Loucy (cell line): ENCODE measurements around the gene UNKL.

Source experiments
- H2AFZ ChIP-seq: fragments of 200-600 bp; sonication (generic); 2 replicates; pipeline ENCODE4 v1.6.0; 2016; ENCODE audit warnings: antibody characterized with exemption, mild to moderate bottlenecking, low read length, moderate library complexity
- H3F3A ChIP-seq: fragments of 200-600 bp; 2 replicates; pipeline ENCODE4 v1.6.0; 2016; ENCODE audit warnings: antibody characterized with exemption, low read depth, mild to moderate bottlenecking
- H3K27me3 ChIP-seq: fragments of 200-600 bp; sonication (generic); 2 replicates; pipeline ENCODE4 v1.6.1; 2014; ENCODE audit warnings: low read length, mild to moderate bottlenecking; ENCODE audit not compliant: insufficient read depth, poor library complexity, severe bottlenecking
- H3K36me3 ChIP-seq: fragments of 200-600 bp; sonication (generic); 2 replicates; pipeline ENCODE4 v1.6.1; 2016; ENCODE audit warnings: low read length; ENCODE audit not compliant: insufficient read depth
- H3K4me1 ChIP-seq: fragments of 200-600 bp; sonication (generic); 2 replicates; pipeline ENCODE4 v1.5.1; 2014; ENCODE audit warnings: low read length, mild to moderate bottlenecking; ENCODE audit not compliant: insufficient read depth, poor library complexity, severe bottlenecking
- H3K4me2 ChIP-seq: fragments of 200-600 bp; sonication (generic); 2 replicates; pipeline ENCODE4 v1.6.0; 2014; ENCODE audit warnings: antibody characterized with exemption, low read length, low read depth, mild to moderate bottlenecking; ENCODE audit not compliant: poor library complexity, severe bottlenecking
- H3K4me3 ChIP-seq: fragments of 200-600 bp; sonication (generic); 2 replicates; pipeline ENCODE4 v1.5.1; 2014; ENCODE audit warnings: low read length, mild to moderate bottlenecking, mixed read lengths; ENCODE audit not compliant: poor library complexity, severe bottlenecking
- H3K79me2 ChIP-seq: fragments of 200-600 bp; sonication (generic); 2 replicates; pipeline ENCODE4 v1.6.1; 2014; ENCODE audit warnings: low read length; ENCODE audit not compliant: insufficient read depth
- H3K9ac ChIP-seq: fragments of 200-600 bp; sonication (generic); 2 replicates; pipeline ENCODE4 v1.6.0; 2014; ENCODE audit warnings: mild to moderate bottlenecking, low read depth, low read length, moderate library complexity; ENCODE audit not compliant: poor library complexity, severe bottlenecking
- H3K9me2 ChIP-seq: fragments of 200-600 bp; sonication (generic); replicated peaks from 2 replicates; pipeline ENCODE4 v1.6.1; 2016; ENCODE audit warnings: low read depth, low read length, mixed read lengths
- H3K9me3 ChIP-seq: fragments of 200-600 bp; sonication (generic); 2 replicates; pipeline ENCODE4 v1.6.1; 2014; ENCODE audit warnings: mild to moderate bottlenecking, antibody characterized with exemption, low read length, low read depth; ENCODE audit not compliant: insufficient read depth
- H4K20me1 ChIP-seq: fragments of 200-600 bp; sonication (generic); 2 replicates; pipeline ENCODE4 v1.6.0; 2014; ENCODE audit warnings: antibody characterized with exemption, low read length, mild to moderate bottlenecking; ENCODE audit not compliant: insufficient read depth, poor library complexity, severe bottlenecking
- CTCF ChIP-seq: fragments of 200-600 bp; sonication (generic); conservative IDR thresholded peaks from 2 replicates; pipeline ENCODE4 v1.5.1; 2014; ENCODE audit warnings: mild to moderate bottlenecking, antibody characterized with exemption, low read length
- EZH2phosphoT487 ChIP-seq: fragments of 200-600 bp; IDR thresholded peaks from 2 replicates; pipeline ENCODE4 v1.6.1; 2018; ENCODE audit warnings: antibody characterized with exemption, mild to moderate bottlenecking, moderate library complexity, borderline replicate concordance

Gene UNKL

GRCh38 chr16:1325673-1326371, 88.7 kb downstream of the UNKL start:
- Histone ChIP-seq H3K4me1 (no peaks in the 10 kb centered on the region), H3K9me3 (no peaks in the 10 kb centered on the region), H3K4me3 (no peak overlapping the region), H3K9me2 (no peaks in the 10 kb centered on the region), H3K9ac (no peak overlapping the region), H3K36me3 (no peaks in the 10 kb centered on the region; the same call in 1 of the 2 replicates), H3K79me2 (no peaks in the 10 kb centered on the region), H3F3A (no peaks in the 10 kb centered on the region), H3K4me2 (no peak overlapping the region), H3K27me3 (no peaks in the 10 kb centered on the region), H4K20me1 (no peaks in the 10 kb centered on the region), H2AFZ (no peak overlapping the region)
- TF ChIP-seq EZH2phosphoT487 = no peak
- no peak for TF ChIP-seq CTCF

- Histone ChIP-seq H3F3A (no peaks in the 10 kb centered on the region), H3K9me3 (no peaks in the 10 kb centered on the region), H3K4me1 (no peaks in the 10 kb centered on the region), H4K20me1 (no peaks in the 10 kb centered on the region), H3K4me3 (no peak overlapping the region), H3K27me3 (no peaks in the 10 kb centered on the region), H3K79me2 (no peaks in the 10 kb centered on the region), H3K4me2 (no peak overlapping the region), H3K9me2 (no peaks in the 10 kb centered on the region), H3K36me3 (peaks cover 3% of the 10 kb centered on the region; the same call in 1 of the 2 replicates), H2AFZ (no peak overlapping the region), H3K9ac (no peak overlapping the region)
- TF ChIP-seq EZH2phosphoT487 (no peak), CTCF (no peak)
Observed at GRCh38 chr16:1325261-1325660, 89.2 kb downstream of the UNKL start.

- Histone ChIP-seq H3F3A (no peaks in the 10 kb centered on the region), H2AFZ (no peak overlapping the region), H3K4me2 (no peak overlapping the region), H3K27me3 (no peaks in the 10 kb centered on the region), H3K4me3 (no peak overlapping the region), H3K4me1 (no peaks in the 10 kb centered on the region), H3K9ac (no peak overlapping the region), H3K36me3 (peaks cover 12% of the 10 kb centered on the region; the same call in 1 of the 2 replicates), H3K9me3 (no peaks in the 10 kb centered on the region), H3K79me2 (no peaks in the 10 kb centered on the region), H4K20me1 (no peaks in the 10 kb centered on the region), H3K9me2 (no peaks in the 10 kb centered on the region)
- TF ChIP-seq EZH2phosphoT487 (no peak), CTCF (no peak)
Observed at GRCh38 chr16:1324286-1324826, 90.1 kb downstream of the UNKL start.
